AG04449 (cell line): ENCODE data around the gene CHN2.

Source experiments
- CTCF ChIA-PET: fragments of 350-600 bp; formaldehyde crosslinking; extraction: SDS; loops from one replicate; lab custom pipeline; 2021; ENCODE audit warnings: antibody characterized with exemption; lab: Yijun Ruan, JAX
- POLR2A ChIA-PET: fragments of 400-600, 350-600 bp; formaldehyde crosslinking; extraction: SDS; loops from one replicate; lab custom pipeline; 2020; ENCODE audit warnings: antibody characterized with exemption, inconsistent platforms; lab: Yijun Ruan, JAX
- DNase-seq: peaks from one replicate; pipeline ENCODE4 v3.0.0-alpha.2; 2010; ENCODE audit warnings: low read depth, low spot score
- H3K4me3 ChIP-seq: 2 replicates; pipeline ENCODE4 v1.5.1; 2011; ENCODE audit warnings: low read depth, mild to moderate bottlenecking, control low read depth, low read length
- TF ChIP-seq, protein P1 (sequence below): IDR thresholded peaks from one replicate; pipeline ENCODE4 v1.5.1; 2011; ENCODE audit warnings: mild to moderate bottlenecking, moderate library complexity, low read length, control low read depth, inconsistent platforms; ENCODE audit not compliant: insufficient read depth; ENCODE audit errors: missing control alignments

CHN2 gene

DNA sequence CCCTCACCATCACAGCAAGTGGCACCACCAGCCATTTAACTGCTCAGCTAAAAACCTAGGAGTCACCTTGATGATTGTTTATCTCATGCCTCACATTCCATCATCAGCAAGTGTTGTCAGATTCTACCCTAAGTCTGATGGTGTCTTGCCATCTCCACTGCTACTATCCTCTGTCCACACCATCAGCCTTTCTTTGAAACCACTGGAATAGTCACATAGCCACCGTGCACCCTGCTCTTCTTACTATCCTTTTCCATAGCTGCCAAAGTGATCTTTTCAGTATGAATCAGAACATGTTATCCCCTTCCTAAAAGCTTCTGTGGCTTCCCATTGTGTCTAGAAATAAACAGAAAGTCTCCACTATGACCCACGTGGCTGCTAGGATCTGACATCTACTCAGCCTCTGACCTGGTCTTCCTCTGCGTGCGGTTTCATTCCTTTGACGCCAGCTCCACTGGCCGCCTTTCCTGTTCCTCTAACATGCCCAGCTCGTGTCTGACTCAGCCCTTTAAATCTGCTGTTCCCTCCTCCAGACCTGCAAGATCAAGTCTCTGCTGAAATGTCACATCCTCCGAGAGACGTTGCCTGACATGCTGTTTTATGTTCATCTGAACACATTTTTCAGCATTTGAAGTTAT lies 16.5 kb upstream of the CHN2 start:
- TF ChIP-seq, protein P1, sequence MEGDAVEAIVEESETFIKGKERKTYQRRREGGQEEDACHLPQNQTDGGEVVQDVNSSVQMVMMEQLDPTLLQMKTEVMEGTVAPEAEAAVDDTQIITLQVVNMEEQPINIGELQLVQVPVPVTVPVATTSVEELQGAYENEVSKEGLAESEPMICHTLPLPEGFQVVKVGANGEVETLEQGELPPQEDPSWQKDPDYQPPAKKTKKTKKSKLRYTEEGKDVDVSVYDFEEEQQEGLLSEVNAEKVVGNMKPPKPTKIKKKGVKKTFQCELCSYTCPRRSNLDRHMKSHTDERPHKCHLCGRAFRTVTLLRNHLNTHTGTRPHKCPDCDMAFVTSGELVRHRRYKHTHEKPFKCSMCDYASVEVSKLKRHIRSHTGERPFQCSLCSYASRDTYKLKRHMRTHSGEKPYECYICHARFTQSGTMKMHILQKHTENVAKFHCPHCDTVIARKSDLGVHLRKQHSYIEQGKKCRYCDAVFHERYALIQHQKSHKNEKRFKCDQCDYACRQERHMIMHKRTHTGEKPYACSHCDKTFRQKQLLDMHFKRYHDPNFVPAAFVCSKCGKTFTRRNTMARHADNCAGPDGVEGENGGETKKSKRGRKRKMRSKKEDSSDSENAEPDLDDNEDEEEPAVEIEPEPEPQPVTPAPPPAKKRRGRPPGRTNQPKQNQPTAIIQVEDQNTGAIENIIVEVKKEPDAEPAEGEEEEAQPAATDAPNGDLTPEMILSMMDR, result no peak
- DNase-seq, result no peak
- CTCF ChIA-PET, result interaction anchor here (1.2 kb wide), 1 partner anchor 10 kb away, joined by 6 read pairs; no protein-coding TSS in a partner anchor

DNA sequence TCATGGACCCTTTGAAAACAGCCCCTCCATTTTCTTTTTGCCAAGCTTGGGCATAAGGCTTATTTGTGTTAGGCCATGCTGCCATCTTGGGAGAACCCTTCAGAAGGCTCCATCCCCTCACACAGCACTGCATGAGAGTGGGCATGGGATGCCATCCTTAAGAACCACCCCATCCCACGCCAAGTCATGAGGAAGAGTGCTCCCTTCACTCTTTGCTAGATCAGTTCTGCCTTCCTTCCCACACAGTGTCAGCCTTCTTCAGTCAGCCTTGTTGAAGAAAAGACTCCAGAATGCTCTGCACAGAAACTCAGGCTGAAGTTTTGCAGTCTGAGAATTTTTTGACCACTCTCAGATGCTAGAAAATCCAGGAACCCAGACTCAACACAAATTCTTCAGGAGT lies 15.5 kb upstream of the CHN2 start:
- DNase-seq, result no peak
- TF ChIP-seq, protein P1, result no peak
- POLR2A ChIA-PET, result no interaction called here
- CTCF ChIA-PET, result no interaction called here
- no peak overlapping the region for H3K4me3 ChIP-seq

More for the DNA sequence above, 16.5 kb upstream of the CHN2 start:
- H3K4me3 ChIP-seq, result no peak overlapping the region
- POLR2A ChIA-PET, result no interaction called here

DNA sequence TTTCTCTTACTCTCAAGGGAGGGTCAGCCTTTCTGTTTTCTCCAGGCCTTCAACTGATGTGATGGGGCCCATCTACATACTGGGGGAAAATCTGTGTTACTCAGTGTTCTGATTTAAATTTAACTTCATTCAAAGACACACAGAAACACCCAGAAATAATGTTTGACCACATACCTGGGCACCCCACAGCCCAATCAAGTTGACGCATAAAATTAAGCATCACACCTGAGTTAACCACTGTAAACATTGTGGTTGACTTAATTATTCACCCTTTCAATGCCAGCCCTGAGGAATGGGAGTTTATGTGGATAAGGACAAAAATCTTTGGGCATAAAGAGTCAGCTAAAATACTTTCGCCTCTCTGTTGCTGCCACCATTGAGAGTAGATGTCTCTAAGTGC lies 10.0 kb upstream of the CHN2 start:
- ChIA-PET POLR2A (no interaction called here), CTCF (no interaction called here)
- TF ChIP-seq, protein P1, result no peak
- no peak overlapping the region for H3K4me3 ChIP-seq
- DNase-seq, result no peak

DNA sequence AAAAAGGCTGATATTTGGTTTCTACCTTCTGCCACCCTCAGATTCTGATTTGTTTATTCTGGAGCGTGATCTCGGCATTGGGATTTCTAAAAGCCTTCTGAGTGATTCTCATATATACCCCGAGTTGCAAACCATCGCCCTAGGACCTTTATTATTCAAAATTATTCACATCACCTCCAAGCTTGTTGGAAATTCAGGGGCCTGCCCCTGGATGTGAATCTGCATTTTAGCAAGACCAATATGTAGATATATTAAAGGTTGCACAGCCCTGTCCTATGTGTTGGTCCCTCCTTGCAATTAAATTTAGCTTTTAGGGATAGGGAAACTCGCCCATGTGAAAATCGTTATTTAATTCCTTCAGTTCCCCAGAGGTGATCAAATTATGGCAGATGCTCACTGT lies 9.0 kb upstream of the CHN2 start:
- POLR2A ChIA-PET, result no interaction called here
- no peak overlapping the region for H3K4me3 ChIP-seq
- TF ChIP-seq, protein P1, result no peak
- DNase-seq, result no peak
- CTCF ChIA-PET, result interaction anchor here (1.0 kb wide), 1 partner anchor 220 kb away, joined by 3 read pairs; no protein-coding TSS in a partner anchor

DNA sequence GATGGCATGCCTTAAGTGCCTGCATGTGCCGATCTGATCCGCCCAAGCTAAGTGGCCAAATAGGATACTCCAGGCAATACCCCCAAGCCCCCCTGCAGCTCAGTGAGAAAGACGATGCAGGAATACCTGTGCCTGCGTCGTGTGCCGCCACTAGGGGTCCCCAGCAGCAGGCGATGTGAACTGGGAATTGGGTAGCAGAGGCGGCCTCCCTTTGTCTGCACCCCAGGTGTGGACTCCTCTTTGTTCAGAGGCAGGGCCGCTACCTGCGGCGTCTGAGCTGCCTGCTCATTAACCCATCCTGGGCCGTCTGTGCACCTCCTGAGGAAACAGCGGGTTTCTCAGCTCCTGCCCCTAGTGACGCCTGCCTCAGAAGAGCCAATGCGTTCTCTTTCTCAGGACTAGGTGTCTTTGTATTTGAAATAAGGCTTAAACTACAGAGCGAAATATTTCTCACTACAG lies 4.8 kb upstream of the CHN2 start:
- DNase-seq, result no peak
- TF ChIP-seq, protein P1, result peak; percentile 75
- ChIA-PET POLR2A (no interaction called here), CTCF (interaction anchor here (0.6 to 4.3 kb wide), 23 partner anchors 8 to 268 kb away, joined by 3 to 38 read pairs (median 4); no protein-coding TSS in a partner anchor)
- H3K4me3 ChIP-seq, result no peak overlapping the region

DNA sequence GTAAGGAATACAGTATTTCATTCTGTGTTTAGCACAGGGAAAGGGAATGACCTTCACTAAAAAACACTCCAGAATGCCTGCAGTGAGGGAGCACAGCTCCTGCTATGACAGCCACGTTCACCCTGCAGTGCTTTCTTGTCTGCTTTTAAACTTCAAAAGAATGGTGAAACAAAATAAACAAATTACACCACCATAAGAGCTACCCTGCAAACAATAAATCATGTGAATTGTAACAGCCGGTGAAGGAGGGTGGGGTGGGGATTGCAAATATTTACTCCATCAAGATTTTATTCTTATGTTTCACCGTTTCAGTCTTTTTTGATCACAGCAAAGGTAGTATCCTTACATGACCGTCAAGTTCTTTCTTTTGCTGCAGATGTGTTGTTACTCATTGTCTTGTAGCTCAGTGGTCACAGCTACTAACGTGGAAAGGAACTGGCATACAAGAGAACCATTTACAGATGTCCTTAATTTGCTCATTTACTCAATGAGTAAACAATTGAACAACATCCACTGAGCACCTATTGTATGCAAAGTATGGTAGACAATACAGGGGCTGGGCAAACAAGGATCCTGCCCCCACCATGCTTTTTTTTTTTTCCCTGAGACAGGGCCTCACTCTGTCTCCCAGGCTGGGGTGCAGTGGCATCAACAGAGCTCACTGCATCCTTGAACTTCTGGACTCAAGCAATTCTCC lies 4.1 kb upstream of the CHN2 start:
- DNase-seq, result no peak

More for the DNA sequence above, 4.1 kb upstream of the CHN2 start:
- TF ChIP-seq, protein P1, result no peak
- no peak overlapping the region for H3K4me3 ChIP-seq
- POLR2A ChIA-PET, result no interaction called here
- CTCF ChIA-PET, result interaction anchor here (0.6 to 4.3 kb wide), 21 partner anchors 8 to 269 kb away, joined by 3 to 38 read pairs (median 4); no protein-coding TSS in a partner anchor
